HG02610 (cell line): Measurements from ENCODE around the gene PALM2AKAP2.
"Not testable (repeated sequence)": the region's sequence is repeated elsewhere in the genome, so short reads cannot be mapped to it uniquely, and the experiment has no call there.

Experiments used
- ATAC-seq: cut with Tn5 transposase; IDR thresholded peaks from one replicate; pipeline ENCODE4 v1.9.1; 2021; ENCODE audit warnings: mild to moderate bottlenecking, moderate library complexity; ENCODE audit not compliant: unreplicated experiment

The PALM2AKAP2 gene

GRCh38 chr9:109802491-109802890 lies 22.5 kb downstream of the PALM2AKAP2 start:
- ATAC-seq, result no peak

- no peak for ATAC-seq
These were observed 25.1 kb downstream of the PALM2AKAP2 start for GRCh38 chr9:109805050-109805449.

GRCh38 chr9:109806506-109807115 lies 26.6 kb downstream of the PALM2AKAP2 start:
- no peak for ATAC-seq

GRCh38 chr9:109811876-109812275 lies 31.9 kb downstream of the PALM2AKAP2 start:
- no peak for ATAC-seq

- no peak for ATAC-seq
These were observed 32.3 kb downstream of the PALM2AKAP2 start for GRCh38 chr9:109812331-109812730.

- no peak for ATAC-seq
These were observed 32.9 kb downstream of the PALM2AKAP2 start for GRCh38 chr9:109812818-109813281.

GRCh38 chr9:109813303-109813702 lies 33.3 kb downstream of the PALM2AKAP2 start:
- ATAC-seq, result no peak

- no peak for ATAC-seq
These were observed 33.8 kb downstream of the PALM2AKAP2 start for GRCh38 chr9:109813829-109814228.

GRCh38 chr9:109815366-109815947 lies 35.5 kb downstream of the PALM2AKAP2 start:
- ATAC-seq, result no peak

- no peak for ATAC-seq
These were observed 36.5 kb downstream of the PALM2AKAP2 start for GRCh38 chr9:109816490-109816889.

GRCh38 chr9:109817146-109817845 lies 37.3 kb downstream of the PALM2AKAP2 start:
- ATAC-seq, result no peak

GRCh38 chr9:109817846-109818472 lies 38.0 kb downstream of the PALM2AKAP2 start:
- no peak for ATAC-seq

- no peak for ATAC-seq
These were observed 41.7 kb downstream of the PALM2AKAP2 start for GRCh38 chr9:109821711-109822110.

GRCh38 chr9:109825383-109825782 lies 45.4 kb downstream of the PALM2AKAP2 start:
- not testable (repeated sequence) for ATAC-seq

GRCh38 chr9:109826559-109826958 lies 46.6 kb downstream of the PALM2AKAP2 start:
- ATAC-seq, result no peak

GRCh38 chr9:109828254-109828653 lies 48.3 kb downstream of the PALM2AKAP2 start:
- ATAC-seq, result no peak
